ENCODE data around the gene CFAP99.
A peak's percentile ranks its signal among the peaks of the same experiment; 100 is the strongest.
"Not testable (repeated sequence)": the region's sequence is repeated elsewhere in the genome, so short reads cannot be mapped to it uniquely, and the experiment has no call there.

The CFAP99 gene

GRCh38 chr4:2412885-2413716 lies 5.7 kb upstream of the CFAP99 start:
- peak; percentile 92 for DNase-seq

- DNase-seq, result peak; percentile 29
Observed at GRCh38 chr4:2413821-2414610, 4.7 kb upstream of the CFAP99 start.

- no peak for DNase-seq
Observed at GRCh38 chr4:2415213-2415612, 3.5 kb upstream of the CFAP99 start.

GRCh38 chr4:2415881-2416563 lies 2.7 kb upstream of the CFAP99 start:
- no peak for DNase-seq

GRCh38 chr4:2416564-2417225 lies 2.1 kb upstream of the CFAP99 start:
- no peak for DNase-seq

GRCh38 chr4:2417226-2417764 lies 1.5 kb upstream of the CFAP99 start:
- no peak for DNase-seq

GRCh38 chr4:2417765-2418649 lies 748 bp upstream of the CFAP99 start, which contains the start of gene ZFYVE28:
TSS of gene ZFYVE28 (minus strand) at chr4:2418645. CDS start at chr4:2418323, 322 bp downstream.
- DNase-seq, result no peak

- DNase-seq, result no peak
Observed at GRCh38 chr4:2419814-2420213, 1.1 kb downstream of the CFAP99 start.

GRCh38 chr4:2421928-2422327 lies 3.2 kb downstream of the CFAP99 start:
- DNase-seq, result no peak

GRCh38 chr4:2423066-2423465 lies 4.3 kb downstream of the CFAP99 start:
- DNase-seq, result no peak

GRCh38 chr4:2423695-2424094 lies 4.9 kb downstream of the CFAP99 start:
- no peak for DNase-seq

- DNase-seq, result no peak
Observed at GRCh38 chr4:2424581-2424980, 5.8 kb downstream of the CFAP99 start.

- no peak for DNase-seq
Observed at GRCh38 chr4:2425386-2426068, 6.8 kb downstream of the CFAP99 start.

- DNase-seq, result no peak
Observed at GRCh38 chr4:2426069-2426397, 7.3 kb downstream of the CFAP99 start.

GRCh38 chr4:2426711-2427275 lies 8.0 kb downstream of the CFAP99 start:
- no peak for DNase-seq

- no peak for DNase-seq
Observed at GRCh38 chr4:2427383-2428334, 8.9 kb downstream of the CFAP99 start.

GRCh38 chr4:2428496-2429213 lies 9.9 kb downstream of the CFAP99 start:
- DNase-seq, result no peak

- not testable (repeated sequence) for DNase-seq
Observed at GRCh38 chr4:2429945-2430757, 11.4 kb downstream of the CFAP99 start.

All from fibroblast of skin of right biceps (primary cell).